ENCODE results near the gene NADK2.

- TF ChIP-seq FOXA1 (IDR thresholded peaks at IDR 0.05) (no peak), CTCF (IDR thresholded peaks at IDR 0.05; ENCODE audit: low read depth, low read length, missing input control) (no peak), RAD21 (IDR thresholded peaks at IDR 0.05) (no peak), RXRA (IDR thresholded peaks at IDR 0.05) (no peak), NR2F2 (IDR thresholded peaks at IDR 0.05) (no peak), ATF3 (IDR thresholded peaks at IDR 0.05) (no peak), JUND (IDR thresholded peaks at IDR 0.05) (no peak), ZBTB33 (IDR thresholded peaks at IDR 0.05) (no peak), MAX (IDR thresholded peaks at IDR 0.05) (no peak), SP1 (IDR thresholded peaks at IDR 0.05) (no peak), REST (IDR thresholded peaks at IDR 0.05) (no peak)
These were observed 39.2 kb downstream of the NADK2 start for GRCh38 chr5:36202521-36202961.
